Psoas muscle (tissue), 8 donors: ENCODE data around the gene RANBP17. TPM values are rescaled to one million over a fixed set of nuclear protein-coding genes. Genes with fewer than 3 reads are reported as not detected.

Source experiments
- ATAC-seq, 4 donors: fragments of 200-7000 bp; cut with Tn5 transposase; one replicate each; pipeline ENCODE4 v1.9.1; 2020; ENCODE audit warnings: moderate library complexity in 3 of 4, mild to moderate bottlenecking in 2 of 4
- DNase-seq, 2 donors: peaks; one replicate each; pipeline ENCODE4 v3.0.0-alpha.2; 2020
- H3K27ac ChIP-seq: fragments of 200-600 bp; one replicate; pipeline ENCODE4 v1.8.0; 2022
- H3K27me3 ChIP-seq, 3 donors: fragments of 200-600 bp in 1 of 3; one replicate each; pipeline versions ENCODE4 v1.6.1 to v1.8.0; 2013 to 2022; ENCODE audit warnings: low read length in 2 of 3, mild to moderate bottlenecking in 2 of 3, moderate library complexity in 1 of 3; ENCODE audit not compliant: insufficient read depth in 3 of 3
- H3K36me3 ChIP-seq, 2 donors: fragments of 200-600 bp in 1 of 2; one replicate each; pipeline versions ENCODE4 v1.6.1 to v1.8.0; 2013 to 2022; ENCODE audit warnings: low read depth in 1 of 2, mild to moderate bottlenecking in 1 of 2, moderate library complexity in 1 of 2; ENCODE audit not compliant: insufficient read depth in 1 of 2
- H3K4me1 ChIP-seq: fragments of 200-600 bp; one replicate; pipeline ENCODE4 v1.8.0; 2022
- H3K4me3 ChIP-seq: fragments of 200-600 bp; one replicate; pipeline ENCODE4 v1.8.0; 2022; ENCODE audit warnings: mild to moderate bottlenecking
- H3K9me3 ChIP-seq: fragments of 200-600 bp; one replicate; pipeline ENCODE4 v1.8.0; 2022
- WGBS, 3 donors: extraction: QIAGEN DNeasy Blood & Tissue Kit; methylation state at CpG; one replicate each; pipeline versions ENCODE4 v1.1.6 to v1.1.7; 2013; 5-methylcytosine and 5-hydroxymethylcytosine counted together
- intact Hi-C, 2 donors: fragments of 100-400 bp; cut with DNase I; formaldehyde crosslinking; loops; one replicate each; pipeline versions ENCODE4 v1.11.0 to v1.14.2; 2022
- polyA plus RNA-seq, 3 donors: library from polyadenylated mRNA; stranded (reverse); fragments of 200-250 nt; gene quantifications; one replicate each; pipeline ENCODE4 v1.2.3, GENCODE V29; 2013
- total RNA-seq, 4 donors: library from RNA; stranded (reverse); fragmentation: NEBNext Ultra II Directional in 2 of 4; extraction: Animal tissue kit (Norgen Biotek cat#: 25700) in 2 of 4; gene quantifications; one replicate each; pipeline versions ENCODE4 v1.2.1 to v1.2.4, GENCODE V29; 2021 to 2023
- TF ChIP-seq, protein P1 (sequence below): fragments of 200-600 bp; IDR thresholded peaks from one replicate; pipeline ENCODE4 v1.8.0; 2022; ENCODE audit warnings: antibody characterized with exemption
- donor health status: healthy with polysubstance abuse.
- donor health status: DM: no; HTN: no; CAD: no; lungs with moderate emphysema.
- donor health status: Bipolar disorder and iron deficiency.
- donor health status: healthy.
- donor health status: DM: yes; HTN: yes; CAD: no.
- donor health status: DM: no; HTN: no; CAD: no.
- donor health status: DM: no; HTN: no; CAD: no.
- donor health status: DM: yes; HTN: yes; CAD: no.

RANBP17 gene
- total and polyA plus RNA-seq, 7 donors, result 0.03 to 3.2 (median 1.0) TPM

GRCh38 chr5:171268700-171269620 lies 407.1 kb downstream of the RANBP17 start:
- intact Hi-C loops, result no loop called here
- H3K27ac ChIP-seq, result no peak overlapping the region
- ATAC-seq, result no peak
- TF ChIP-seq, protein P1, sequence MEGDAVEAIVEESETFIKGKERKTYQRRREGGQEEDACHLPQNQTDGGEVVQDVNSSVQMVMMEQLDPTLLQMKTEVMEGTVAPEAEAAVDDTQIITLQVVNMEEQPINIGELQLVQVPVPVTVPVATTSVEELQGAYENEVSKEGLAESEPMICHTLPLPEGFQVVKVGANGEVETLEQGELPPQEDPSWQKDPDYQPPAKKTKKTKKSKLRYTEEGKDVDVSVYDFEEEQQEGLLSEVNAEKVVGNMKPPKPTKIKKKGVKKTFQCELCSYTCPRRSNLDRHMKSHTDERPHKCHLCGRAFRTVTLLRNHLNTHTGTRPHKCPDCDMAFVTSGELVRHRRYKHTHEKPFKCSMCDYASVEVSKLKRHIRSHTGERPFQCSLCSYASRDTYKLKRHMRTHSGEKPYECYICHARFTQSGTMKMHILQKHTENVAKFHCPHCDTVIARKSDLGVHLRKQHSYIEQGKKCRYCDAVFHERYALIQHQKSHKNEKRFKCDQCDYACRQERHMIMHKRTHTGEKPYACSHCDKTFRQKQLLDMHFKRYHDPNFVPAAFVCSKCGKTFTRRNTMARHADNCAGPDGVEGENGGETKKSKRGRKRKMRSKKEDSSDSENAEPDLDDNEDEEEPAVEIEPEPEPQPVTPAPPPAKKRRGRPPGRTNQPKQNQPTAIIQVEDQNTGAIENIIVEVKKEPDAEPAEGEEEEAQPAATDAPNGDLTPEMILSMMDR, result no peak
- H3K4me3 ChIP-seq, result no peak overlapping the region
- H3K36me3 ChIP-seq, result no peaks in the 10 kb centered on the region
- H3K9me3 ChIP-seq, result no peaks in the 10 kb centered on the region
- WGBS, 3 donors, result 37 to 53% (median 44%) methylated on average over 7 of the region's 7 CpGs
- H3K4me1 ChIP-seq, result no peaks in the 10 kb centered on the region
- H3K27me3 ChIP-seq, result no peaks in the 10 kb centered on the region
- DNase-seq, result no peak

- intact Hi-C loops, result no loop called here
- no peak for ATAC-seq
Measured at GRCh38 chr5:171269717-171270116, 407.9 kb downstream of the RANBP17 start.

DNA sequence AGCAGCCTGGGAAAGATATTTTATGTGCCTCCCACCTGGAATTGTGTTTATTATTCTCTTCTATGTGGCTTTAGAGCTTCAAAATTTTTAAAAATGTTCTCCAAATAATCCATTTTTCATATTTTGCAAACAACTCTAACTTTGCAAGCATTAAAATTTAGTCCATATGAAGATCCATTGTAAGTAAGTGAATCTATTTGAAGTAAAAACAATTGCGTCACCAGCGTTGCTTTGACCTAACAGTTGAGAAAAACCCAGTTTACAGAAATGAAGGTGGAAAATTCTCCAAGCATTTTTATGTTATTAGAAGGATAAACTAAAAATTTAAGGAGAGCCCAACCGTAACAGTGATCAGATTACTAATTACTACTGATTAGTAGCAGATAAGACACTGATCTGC lies 408.3 kb downstream of the RANBP17 start:
- ATAC-seq (no peak), DNase-seq (no peak)
- WGBS, 3 donors, result 91 to 95% (median 95%) methylated on average over 3 of the region's 3 CpGs
- H3K4me3 ChIP-seq, result no peak overlapping the region
- no peaks in the 10 kb centered on the region for H3K36me3 ChIP-seq
- H3K9me3 ChIP-seq, result no peaks in the 10 kb centered on the region
- H3K27me3 ChIP-seq, result no peaks in the 10 kb centered on the region
- no peaks in the 10 kb centered on the region for H3K4me1 ChIP-seq
- H3K27ac ChIP-seq, result no peak overlapping the region
- TF ChIP-seq, protein P1, result no peak
- intact Hi-C loops, result no loop called here

More at GRCh38 chr5:171269717-171270116, 407.9 kb downstream of the RANBP17 start:
- H3K27me3 ChIP-seq, result no peaks in the 10 kb centered on the region
- TF ChIP-seq, protein P1, result no peak
- no peak for DNase-seq
- no peaks in the 10 kb centered on the region for H3K36me3 ChIP-seq
- no peak overlapping the region for H3K4me3 ChIP-seq
- no peak overlapping the region for H3K27ac ChIP-seq
- H3K4me1 ChIP-seq, result no peaks in the 10 kb centered on the region
- WGBS, 3 donors, result 66 to 77% (median 77%) methylated on average over 2 of the region's 2 CpGs
- no peaks in the 10 kb centered on the region for H3K9me3 ChIP-seq

GRCh38 chr5:171271798-171272197 lies 410.0 kb downstream of the RANBP17 start:
- DNase-seq, result no peak
- no peak overlapping the region for H3K4me3 ChIP-seq
- no peaks in the 10 kb centered on the region for H3K9me3 ChIP-seq
- H3K27ac ChIP-seq, result no peak overlapping the region
- no peaks in the 10 kb centered on the region for H3K36me3 ChIP-seq
- H3K27me3 ChIP-seq, result no peaks in the 10 kb centered on the region
- intact Hi-C loops, result no loop called here
- 95 to 100% (median 96%) methylated on average over 3 of the region's 3 CpGs for WGBS, 3 donors
- ATAC-seq, result no peak
- TF ChIP-seq, protein P1, result no peak
- no peaks in the 10 kb centered on the region for H3K4me1 ChIP-seq
